HG03045 (cell line): Measurements from ENCODE around the gene JKAMP.

Experiments used
- ATAC-seq: cut with Tn5 transposase; IDR thresholded peaks from one replicate; pipeline ENCODE4 v1.9.1; 2021; ENCODE audit warnings: mild to moderate bottlenecking, moderate library complexity; ENCODE audit not compliant: unreplicated experiment

Gene JKAMP

GRCh38 chr14:59480166-59480565 lies 4.2 kb upstream of the JKAMP start:
- ATAC-seq, result no peak

GRCh38 chr14:59481407-59481806 lies 2.9 kb upstream of the JKAMP start:
- ATAC-seq, result no peak

GRCh38 chr14:59481871-59482540 lies 2.3 kb upstream of the JKAMP start:
- ATAC-seq, result no peak

- no peak for ATAC-seq
Observed at GRCh38 chr14:59482541-59483331, 1.6 kb upstream of the JKAMP start.

GRCh38 chr14:59483363-59483762 lies 954 bp upstream of the JKAMP start:
- no peak for ATAC-seq

GRCh38 chr14:59484639-59485175 lies 390 bp downstream of the JKAMP start:
- ATAC-seq, result peak; percentile 59

GRCh38 chr14:59490756-59491155 lies 6.4 kb downstream of the JKAMP start:
- ATAC-seq, result no peak

- ATAC-seq, result no peak
Observed at GRCh38 chr14:59492384-59492783, 8.1 kb downstream of the JKAMP start.

GRCh38 chr14:59500732-59501131 lies 16.4 kb downstream of the JKAMP start:
- ATAC-seq, result no peak

- no peak for ATAC-seq
Observed at GRCh38 chr14:59503256-59503655, 18.9 kb downstream of the JKAMP start.

- ATAC-seq, result peak; percentile 73
Observed at GRCh38 chr14:59507063-59507751, 22.9 kb downstream of the JKAMP start.

GRCh38 chr14:59507752-59508103 lies 23.4 kb downstream of the JKAMP start:
- no peak for ATAC-seq

GRCh38 chr14:59509101-59509500 lies 24.8 kb downstream of the JKAMP start:
- ATAC-seq, result no peak

GRCh38 chr14:59510001-59510400 lies 25.7 kb downstream of the JKAMP start:
- ATAC-seq, result no peak

- no peak for ATAC-seq
Observed at GRCh38 chr14:59510966-59511365, 26.6 kb downstream of the JKAMP start.

- ATAC-seq, result no peak
Observed at GRCh38 chr14:59511916-59512575, 27.7 kb downstream of the JKAMP start.

GRCh38 chr14:59520224-59520623 lies 35.9 kb downstream of the JKAMP start:
- ATAC-seq, result no peak

GRCh38 chr14:59529189-59529588 lies 44.9 kb downstream of the JKAMP start:
- no peak for ATAC-seq

- ATAC-seq, result no peak
Observed at GRCh38 chr14:59530349-59530748, 46.0 kb downstream of the JKAMP start.

GRCh38 chr14:59532419-59532818 lies 48.1 kb downstream of the JKAMP start:
- ATAC-seq, result no peak

GRCh38 chr14:59534361-59534987 lies 50.2 kb downstream of the JKAMP start:
- no peak for ATAC-seq
